ENCODE measurements around the gene ZNF18. TPM values are rescaled to one million over a fixed set of nuclear protein-coding genes. Genes with fewer than 3 reads are reported as not detected.

The ZNF18 gene
- total and polyA plus RNA-seq, 2 of the 13 experiments (the other 11 are each of a cell fraction or from before 2014, with no cell fraction given), result 2.4 to 5.4 TPM

- H3K79me2 ChIP-seq (ENCODE audit: insufficient read depth, low read length), result peaks cover 93% of the 10 kb centered on the region
These were observed 38.4 kb upstream of the ZNF18 start for GRCh38 chr17:12035673-12036072.

More at GRCh38 chr17:12035673-12036072, 38.4 kb upstream of the ZNF18 start:
- POLR2A ChIA-PET, result no interaction called here
- in situ Hi-C loops (cut with HindIII; ENCODE audit: extremely low pct_ligation_motif_present, low pct_unique_long_range_greater_than_20kb), result no loop called here
- 95% methylated on average over 1 of the region's 1 CpG for WGBS (ENCODE audit: low lambda C conversion rate)
- H3K27me3 ChIP-seq (ENCODE audit: control insufficient read depth in 1 of 2, insufficient read depth in 2 of 2, low read length in 2 of 2), result no peaks in the 10 kb centered on the region
- no peak overlapping the region for H2AFZ ChIP-seq (ENCODE audit: low read length)
- no peak overlapping the region for H3K4me3 ChIP-seq (replicated peaks in 1 of 3; ENCODE audit: insufficient read depth in 1 of 3, low read depth in 2 of 3, low read length in 3 of 3)
- TF ChIP-seq ZNF44 (CRISPR knock-in tag; IDR thresholded peaks at IDR 0.05) (no peak), CHD2 (IDR thresholded peaks at IDR 0.05; ENCODE audit: low read depth, low read length) (no peak), ZNF12 (CRISPR knock-in tag; IDR thresholded peaks at IDR 0.05) (no peak), ZNF691 (CRISPR knock-in tag; IDR thresholded peaks at IDR 0.05; ENCODE audit: borderline replicate concordance, low read depth) (no peak), ZNF121 (CRISPR knock-in tag; IDR thresholded peaks at IDR 0.05) (no peak), SIN3A (IDR thresholded peaks at IDR 0.05; ENCODE audit: borderline replicate concordance, low read depth, low read length) (no peak), PHF21A (CRISPR knock-in tag; IDR thresholded peaks at IDR 0.05) (no peak), ZNF740 (CRISPR knock-in tag; IDR thresholded peaks at IDR 0.05) (no peak), NR1H2 (CRISPR knock-in tag; IDR thresholded peaks at IDR 0.05; ENCODE audit: borderline replicate concordance, low read depth) (no peak), JDP2 (CRISPR knock-in tag; IDR thresholded peaks at IDR 0.05; ENCODE audit: borderline replicate concordance) (no peak), ZFYVE20 (CRISPR knock-in tag; IDR thresholded peaks at IDR 0.05; ENCODE audit: borderline replicate concordance, low read depth) (no peak), TERF1 (CRISPR knock-in tag; IDR thresholded peaks at IDR 0.05) (no peak)
- H4K20me1 ChIP-seq (ENCODE audit: insufficient read depth, low read length), result peaks cover 14% of the 10 kb centered on the region; the same call in 1 of the 2 replicates
- BruUV-seq (replicated peaks), result no TSS peak
- H3K4me1 ChIP-seq (ENCODE audit: insufficient read depth, low read length), result peaks cover 23% of the 10 kb centered on the region
- no peak overlapping the region for H3K4me2 ChIP-seq (ENCODE audit: low read depth, low read length)
- no peak overlapping the region for H3K9ac ChIP-seq (ENCODE audit: insufficient read depth, low read depth, low read length)
- intact Hi-C loops (cut with micrococcal nuclease; ENCODE audit: unreplicated experiment), result no loop called here
- ATAC-seq, result no peak
- H3K27ac ChIP-seq (ENCODE audit: extremely low read length, insufficient read depth, low read length), result no peak overlapping the region
- CTCF ChIA-PET (ENCODE audit: low intra/inter-chr PET ratio, low total read pairs), result no interaction called here
- no peak for DNase-seq (ENCODE audit: low spot score)
- FAIRE-seq, result no peak
- H3K36me3 ChIP-seq (replicated peaks in 1 of 2; ENCODE audit: control insufficient read depth in 1 of 2, insufficient read depth in 2 of 2, low read length in 2 of 2), result peaks cover 0 to 6% of the 10 kb centered on the region in 2 experiments; a peak in 1 of 5 replicates
- H3K9me3 ChIP-seq (ENCODE audit: low read length), result no peaks in the 10 kb centered on the region

All from HepG2 (cell line).